SK-N-MC (cell line): Measurements from ENCODE around the gene CLASRP.

ENCODE experiments used
- EZH2 ChIP-seq: fragments of 200-600 bp; sonication (generic); IDR thresholded peaks from one replicate; pipeline ENCODE4 v1.6.1; 2017; ENCODE audit warnings: antibody characterized with exemption
- POLR2AphosphoS5 ChIP-seq: IDR thresholded peaks from 2 replicates; pipeline ENCODE4 v1.6.1; 2012; ENCODE audit warnings: mild to moderate bottlenecking, low read depth, low read length, borderline replicate concordance

DNA sequence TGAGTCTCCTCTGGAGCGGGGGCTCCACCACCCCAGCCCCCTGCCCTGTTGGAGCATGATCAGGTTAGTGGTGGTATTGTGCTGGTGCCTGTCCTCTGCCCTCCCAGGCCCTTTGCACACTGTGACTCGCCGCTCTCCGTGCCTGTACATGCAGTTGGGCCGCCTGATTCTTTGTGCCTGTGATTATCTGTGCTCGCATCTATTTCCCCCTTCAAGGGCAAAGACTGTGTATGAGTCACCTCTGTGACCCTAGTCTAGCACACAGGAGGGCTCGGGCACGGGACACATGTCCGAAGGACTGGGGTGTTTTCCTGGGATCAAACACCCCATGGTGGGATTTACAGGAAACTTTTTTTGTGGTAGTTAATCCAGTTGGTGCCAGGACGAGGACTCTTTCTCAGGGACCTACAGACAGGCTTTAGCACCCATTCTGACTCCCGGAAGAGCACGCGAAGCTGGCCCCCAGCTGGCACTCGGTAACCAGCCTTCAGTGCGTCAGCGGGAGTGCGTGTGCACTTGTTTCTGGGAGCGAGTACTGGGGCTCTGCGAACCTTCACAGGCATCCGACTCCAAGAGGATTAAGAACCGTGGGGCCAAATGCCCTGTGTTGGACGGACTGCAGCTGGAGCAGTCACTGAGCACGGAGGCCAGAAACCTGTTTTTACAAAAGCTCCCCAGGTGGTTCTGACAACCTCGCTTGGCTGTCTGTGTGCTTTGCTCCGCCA lies 60.8 kb downstream of the CLASRP start:
- TF ChIP-seq POLR2AphosphoS5 = no peak
- TF ChIP-seq EZH2 = no peak
